SKM-1 treated with dmso at 0.1 percent for 144 hours (cell line): ENCODE measurements around the gene ONECUT3.

Experiments
- DNase-seq: peaks from one replicate; lab custom pipeline; 2025; ENCODE audit not compliant: unreplicated experiment; lab: John Stamatoyannopoulos, UW

ONECUT3 gene

DNA sequence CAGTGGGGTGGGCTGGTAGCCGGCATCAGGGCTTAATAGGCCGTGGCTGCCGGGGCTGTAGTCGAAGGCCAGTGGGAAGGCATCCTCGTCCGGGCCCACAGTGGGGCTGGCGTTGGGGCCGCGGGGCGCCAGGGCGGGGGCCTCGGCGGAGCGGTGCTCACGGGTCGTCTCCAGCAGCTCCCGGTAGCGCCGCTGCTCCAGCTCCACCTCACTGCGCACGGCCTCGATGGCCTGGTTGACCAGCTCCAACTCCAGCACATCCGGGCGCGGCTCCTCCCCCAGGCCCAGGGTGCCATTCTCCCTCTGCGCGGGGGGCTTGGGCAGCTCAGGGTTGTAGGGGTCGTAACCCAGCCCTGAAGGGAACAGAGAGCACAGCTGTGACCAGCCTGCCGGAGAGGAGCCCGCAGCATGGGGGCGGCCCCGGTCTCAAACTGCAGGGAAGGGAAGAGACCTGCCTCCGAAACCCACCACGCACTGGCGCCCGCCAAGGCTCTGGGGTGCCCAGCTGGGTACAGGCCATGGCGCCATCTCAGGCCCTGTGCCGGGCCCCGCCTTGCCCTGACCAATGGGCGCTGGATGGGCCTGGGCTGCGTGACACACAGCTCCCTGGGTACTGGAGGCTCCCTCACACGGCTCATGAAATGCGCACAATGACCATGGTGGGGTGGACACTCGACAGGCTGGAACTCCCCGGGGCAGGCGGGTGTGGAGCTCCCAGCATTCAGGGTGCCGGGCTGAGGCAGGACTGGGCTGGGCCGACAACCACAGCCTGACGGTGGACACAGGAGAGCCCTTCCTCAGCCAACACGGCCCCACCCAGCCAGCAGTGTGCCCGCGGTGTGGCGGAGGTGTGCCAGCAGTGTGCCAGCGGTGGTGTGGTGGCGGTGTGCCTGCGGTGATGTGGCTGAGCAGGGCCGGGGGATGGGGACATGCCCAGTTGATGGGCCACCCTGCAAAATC lies 75.3 kb downstream of the ONECUT3 start:
- DNase-seq: no peak

DNA sequence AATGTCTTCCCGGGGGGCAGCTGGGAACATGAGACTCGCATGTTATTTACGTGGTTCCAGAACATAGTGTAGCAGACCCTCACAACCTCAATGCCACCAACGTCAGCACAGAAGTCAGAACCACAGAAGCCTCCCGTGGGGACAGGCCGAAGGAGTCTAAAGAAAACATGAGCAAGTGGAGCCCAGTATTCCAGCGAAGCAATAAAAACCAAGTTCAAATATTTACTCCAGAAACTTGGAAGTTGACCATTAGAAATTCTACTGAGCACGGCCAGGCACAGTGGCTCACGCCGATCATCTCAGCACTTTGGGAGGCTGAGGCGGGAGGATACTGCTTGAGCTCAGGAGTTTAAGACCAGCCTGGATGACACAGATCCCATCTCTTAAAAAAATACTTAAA lies 76.7 kb downstream of the ONECUT3 start:
- DNase-seq: no peak

GRCh38 chr19:1830568-1830967 lies 77.3 kb downstream of the ONECUT3 start:
- DNase-seq: no peak
